Measurements from ENCODE around the gene ZNF491. TPM values are rescaled to one million over a fixed set of nuclear protein-coding genes. Genes with fewer than 3 reads are reported as not detected.
"Not testable (repeated sequence)": the region's sequence is repeated elsewhere in the genome, so short reads cannot be mapped to it uniquely, and the experiment has no call there.

The ZNF491 gene
- total RNA-seq, 2 experiments from 2014 or later: 2.0 to 6.2 TPM

- CTCF ChIA-PET (ENCODE audit: unreplicated experiment): no interaction called here
- no TSS peak for BruUV-seq (replicated peaks)
- POLR2A ChIA-PET: no interaction called here
- no peak for DNase-seq (ENCODE audit: low spot score)
- Histone ChIP-seq H3K4me2 (ENCODE audit: low read length) (no peak overlapping the region), H3K27ac (ENCODE audit: low read depth, low read length, poor library complexity, severe bottlenecking) (no peak overlapping the region), H3K4me3 (ENCODE audit: low read depth, low read length, poor library complexity, severe bottlenecking) (no peak overlapping the region), H3K9me3 (ENCODE audit: low read length) (no peaks in the 10 kb centered on the region), H3K4me1 (ENCODE audit: insufficient read depth, low read length, poor library complexity, severe bottlenecking) (peaks cover 8% of the 10 kb centered on the region), H3K9me2 (ENCODE audit: insufficient read depth, low read length) (no peaks in the 10 kb centered on the region), H3K79me2 (ENCODE audit: insufficient read depth, low read depth, low read length) (peaks cover under 1% of the 10 kb centered on the region; the same call in 1 of the 2 replicates), H4K20me1 (ENCODE audit: insufficient read depth, low read length) (no peaks in the 10 kb centered on the region), H2AFZ (ENCODE audit: low read length) (no peak overlapping the region), H3K36me3 (ENCODE audit: insufficient read depth, low read length) (no peaks in the 10 kb centered on the region)
- intact Hi-C loops (cut with micrococcal nuclease; ENCODE audit: unreplicated experiment): no loop called here
- TF ChIP-seq EZH2phosphoT487 (IDR thresholded peaks at IDR 0.05; ENCODE audit: borderline replicate concordance, low read depth, low read length) (no peak), CTCF (conservative IDR thresholded peaks at IDR 0.05; ENCODE audit: low read length) (no peak)
These were observed 45.4 kb downstream of the ZNF491 start for GRCh38 chr19:11843722-11844121.

- H4K20me1 ChIP-seq (ENCODE audit: insufficient read depth, low read length); H3K9me2 ChIP-seq (ENCODE audit: insufficient read depth, low read length); H3K27ac ChIP-seq (ENCODE audit: low read depth, low read length, poor library complexity, severe bottlenecking); CTCF ChIA-PET (ENCODE audit: unreplicated experiment); BruUV-seq (replicated peaks); H3K9me3 ChIP-seq (ENCODE audit: low read length); DNase-seq (ENCODE audit: low spot score); intact Hi-C loops (cut with micrococcal nuclease; ENCODE audit: unreplicated experiment); H3K4me3 ChIP-seq (ENCODE audit: low read depth, low read length, poor library complexity, severe bottlenecking): not testable (repeated sequence)
- Histone ChIP-seq H3K79me2 (ENCODE audit: insufficient read depth, low read depth, low read length) (peaks cover 40% of the 10 kb centered on the region; the same call in 1 of the 2 replicates), H3K4me1 (ENCODE audit: insufficient read depth, low read length, poor library complexity, severe bottlenecking) (peaks cover 20% of the 10 kb centered on the region), H3K36me3 (ENCODE audit: insufficient read depth, low read length) (peaks cover 16% of the 10 kb centered on the region), H2AFZ (ENCODE audit: low read length) (peak overlapping the region; percentile 89; the same call in 1 of the 2 replicates), H3K4me2 (ENCODE audit: low read length) (peak overlapping the region; percentile 77)
- TF ChIP-seq CTCF (conservative IDR thresholded peaks at IDR 0.05; ENCODE audit: low read length): 0 out of 2 replicates have a peak, but pooled peaks have one; percentile 29
- POLR2A ChIA-PET: interaction anchor here (1.0 to 1.4 kb wide), 2 partner anchors 10 to 96 kb away, joined by 3 to 4 read pairs; no protein-coding TSS in a partner anchor
These were observed 49.3 kb downstream of the ZNF491 start for GRCh38 chr19:11847615-11848014.

- ChIA-PET CTCF (ENCODE audit: unreplicated experiment) (no interaction called here), POLR2A (interaction anchor here (0.5 to 1.4 kb wide), 4 partner anchors 11 to 148 kb away, joined by 3 to 6 read pairs (median 4); no protein-coding TSS in a partner anchor)
- H3K4me1 ChIP-seq (ENCODE audit: insufficient read depth, low read length, poor library complexity, severe bottlenecking): peaks cover 20% of the 10 kb centered on the region
- H3K79me2 ChIP-seq (ENCODE audit: insufficient read depth, low read depth, low read length): peaks cover 42% of the 10 kb centered on the region; the same call in 1 of the 2 replicates
- no TSS peak for BruUV-seq (replicated peaks)
- peak overlapping the region; percentile 79 for H3K4me3 ChIP-seq (ENCODE audit: low read depth, low read length, poor library complexity, severe bottlenecking)
- peak overlapping the region; percentile 61 for H3K27ac ChIP-seq (ENCODE audit: low read depth, low read length, poor library complexity, severe bottlenecking)
- H3K4me2 ChIP-seq (ENCODE audit: low read length): peak overlapping the region; percentile 77
- H3K9me2 ChIP-seq (ENCODE audit: insufficient read depth, low read length): no peaks in the 10 kb centered on the region
- peak overlapping the region; percentile 89 for H2AFZ ChIP-seq (ENCODE audit: low read length)
- H4K20me1 ChIP-seq (ENCODE audit: insufficient read depth, low read length): no peaks in the 10 kb centered on the region
- H3K36me3 ChIP-seq (ENCODE audit: insufficient read depth, low read length): peaks cover 20% of the 10 kb centered on the region
- H3K9me3 ChIP-seq (ENCODE audit: low read length): no peaks in the 10 kb centered on the region; the same call in 1 of the 2 replicates
- intact Hi-C loops (cut with micrococcal nuclease; ENCODE audit: unreplicated experiment): no loop called here
- no peak for DNase-seq (ENCODE audit: low spot score)
- TF ChIP-seq CTCF (conservative IDR thresholded peaks at IDR 0.05; ENCODE audit: low read length) (no peak), EZH2phosphoT487 (IDR thresholded peaks at IDR 0.05; ENCODE audit: borderline replicate concordance, low read depth, low read length) (no peak)
These were observed 49.9 kb downstream of the ZNF491 start for GRCh38 chr19:11848200-11848593.

All from OCI-LY7 (cell line).